Measurements from ENCODE around the gene LIM2. TPM values are rescaled to one million over a fixed set of nuclear protein-coding genes. Genes with fewer than 3 reads are reported as not detected.

Gene LIM2
- total RNA-seq, 2 experiments from 2014 or later = not detected

DNA sequence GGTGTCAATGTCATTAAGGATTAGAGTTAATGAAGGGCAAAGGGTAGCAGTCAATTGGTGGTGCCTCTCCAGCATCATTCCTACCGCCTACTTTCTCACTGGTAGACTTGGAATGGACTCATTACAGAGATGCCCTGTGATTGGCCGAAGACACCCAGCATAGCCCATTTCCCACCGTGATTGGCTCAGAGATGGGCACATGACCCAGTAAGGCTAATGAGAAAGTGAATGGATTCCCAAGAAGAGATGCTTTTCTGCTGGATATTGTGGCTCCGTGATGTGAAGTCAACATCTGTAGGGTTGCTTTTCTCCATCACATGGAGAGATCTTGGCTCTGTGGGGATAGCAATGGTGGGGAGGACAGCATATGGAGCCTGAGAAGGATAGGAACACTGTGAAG is 57.4 kb downstream of the LIM2 start:
- no peak overlapping the region for H3K4me2 ChIP-seq (ENCODE audit: low read length)
- no peak for DNase-seq (ENCODE audit: low spot score)
- ChIA-PET POLR2A (no interaction called here), CTCF (ENCODE audit: unreplicated experiment) (no interaction called here)
- no TSS peak for BruUV-seq (replicated peaks)
- no peaks in the 10 kb centered on the region for H3K79me2 ChIP-seq (ENCODE audit: insufficient read depth, low read depth, low read length)
- TF ChIP-seq, protein P1, sequence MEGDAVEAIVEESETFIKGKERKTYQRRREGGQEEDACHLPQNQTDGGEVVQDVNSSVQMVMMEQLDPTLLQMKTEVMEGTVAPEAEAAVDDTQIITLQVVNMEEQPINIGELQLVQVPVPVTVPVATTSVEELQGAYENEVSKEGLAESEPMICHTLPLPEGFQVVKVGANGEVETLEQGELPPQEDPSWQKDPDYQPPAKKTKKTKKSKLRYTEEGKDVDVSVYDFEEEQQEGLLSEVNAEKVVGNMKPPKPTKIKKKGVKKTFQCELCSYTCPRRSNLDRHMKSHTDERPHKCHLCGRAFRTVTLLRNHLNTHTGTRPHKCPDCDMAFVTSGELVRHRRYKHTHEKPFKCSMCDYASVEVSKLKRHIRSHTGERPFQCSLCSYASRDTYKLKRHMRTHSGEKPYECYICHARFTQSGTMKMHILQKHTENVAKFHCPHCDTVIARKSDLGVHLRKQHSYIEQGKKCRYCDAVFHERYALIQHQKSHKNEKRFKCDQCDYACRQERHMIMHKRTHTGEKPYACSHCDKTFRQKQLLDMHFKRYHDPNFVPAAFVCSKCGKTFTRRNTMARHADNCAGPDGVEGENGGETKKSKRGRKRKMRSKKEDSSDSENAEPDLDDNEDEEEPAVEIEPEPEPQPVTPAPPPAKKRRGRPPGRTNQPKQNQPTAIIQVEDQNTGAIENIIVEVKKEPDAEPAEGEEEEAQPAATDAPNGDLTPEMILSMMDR (conservative IDR thresholded peaks at IDR 0.05; ENCODE audit: low read length) = no peak
- TF ChIP-seq EZH2phosphoT487 (IDR thresholded peaks at IDR 0.05; ENCODE audit: borderline replicate concordance, low read depth, low read length) = no peak
- no peaks in the 10 kb centered on the region for H3K9me3 ChIP-seq (ENCODE audit: low read length)
- no peaks in the 10 kb centered on the region for H3K4me1 ChIP-seq (ENCODE audit: insufficient read depth, low read length, poor library complexity, severe bottlenecking)
- no peak overlapping the region for H2AFZ ChIP-seq (ENCODE audit: low read length)
- H3K9me2 ChIP-seq (ENCODE audit: insufficient read depth, low read length) = no peaks in the 10 kb centered on the region
- intact Hi-C loops (cut with micrococcal nuclease; ENCODE audit: unreplicated experiment) = loop anchor here (10.0 kb wide), 1 partner anchor 324 kb away; no protein-coding TSS in a partner anchor
- no peak overlapping the region for H3K27ac ChIP-seq (ENCODE audit: low read depth, low read length, poor library complexity, severe bottlenecking)
- no peaks in the 10 kb centered on the region for H4K20me1 ChIP-seq (ENCODE audit: insufficient read depth, low read length)
- no peaks in the 10 kb centered on the region for H3K36me3 ChIP-seq (ENCODE audit: insufficient read depth, low read length)
- no peak overlapping the region for H3K4me3 ChIP-seq (ENCODE audit: low read depth, low read length, poor library complexity, severe bottlenecking)

Other genes with a start within 250 kb of the LIM2 start
- not detected in 2 replicates for gene SIGLEC7, start 245.7 kb downstream of the LIM2 start, total RNA-seq (2014; rRNA removed; shearing (Covaris generic))
- gene SIGLEC7, start 245.7 kb downstream of the LIM2 start, total RNA-seq (2022) = not detected in 2 replicates
- gene CD33, start 162.9 kb downstream of the LIM2 start, total RNA-seq (2014; rRNA removed; shearing (Covaris generic)) = not detected in 2 replicates
- gene CD33, start 162.9 kb downstream of the LIM2 start, total RNA-seq (2022) = not detected in 2 replicates
- gene SIGLECL1, start 136.9 kb downstream of the LIM2 start, total RNA-seq (2014; rRNA removed; shearing (Covaris generic)) = not detected in 2 replicates
- gene SIGLECL1, start 136.9 kb downstream of the LIM2 start, total RNA-seq (2022) = not detected in 2 replicates
- not detected in 2 replicates for gene IGLON5, start 76.3 kb downstream of the LIM2 start, total RNA-seq (2014; rRNA removed; shearing (Covaris generic))
- gene IGLON5, start 76.3 kb downstream of the LIM2 start, total RNA-seq (2022) = not detected in 2 replicates
- 0.09 and 0.72 TPM in 2 replicates for gene VSIG10L, start 45.8 kb downstream of the LIM2 start, total RNA-seq (2014; rRNA removed; shearing (Covaris generic))
- 1.6 and 2.3 TPM in 2 replicates for gene VSIG10L, start 45.8 kb downstream of the LIM2 start, total RNA-seq (2022)
- gene ETFB, start 21.6 kb downstream of the LIM2 start, total RNA-seq (2014; rRNA removed; shearing (Covaris generic)) = 58.2 and 64.1 TPM in 2 replicates
- 58.5 and 71.6 TPM in 2 replicates for gene ETFB, start 21.6 kb downstream of the LIM2 start, total RNA-seq (2022)
- gene CLDND2, start 19.0 kb downstream of the LIM2 start, total RNA-seq (2014; rRNA removed; shearing (Covaris generic)) = not detected in 2 replicates
- gene CLDND2, start 19.0 kb downstream of the LIM2 start, total RNA-seq (2022) = 1.4 and 1.9 TPM in 2 replicates
- gene NKG7, start 15.3 kb downstream of the LIM2 start, total RNA-seq (2014; rRNA removed; shearing (Covaris generic)) = not detected in 2 replicates
- not detected in 2 replicates for gene NKG7, start 15.3 kb downstream of the LIM2 start, total RNA-seq (2022)
- not detected in 2 replicates for gene C19orf84, start 2.6 kb upstream of the LIM2 start, total RNA-seq (2014; rRNA removed; shearing (Covaris generic))
- not detected in 2 replicates for gene C19orf84, start 2.6 kb upstream of the LIM2 start, total RNA-seq (2022)
- 20.7 and 25.2 TPM in 2 replicates for gene SIGLEC10, start 29.7 kb upstream of the LIM2 start, total RNA-seq (2014; rRNA removed; shearing (Covaris generic))
- gene SIGLEC10, start 29.7 kb upstream of the LIM2 start, total RNA-seq (2022) = 23.3 and 26.6 TPM in 2 replicates
- gene SIGLEC8, start 70.5 kb upstream of the LIM2 start, total RNA-seq (2014; rRNA removed; shearing (Covaris generic)) = not detected in 2 replicates
- gene SIGLEC8, start 70.5 kb upstream of the LIM2 start, total RNA-seq (2022) = not detected in 2 replicates
- not detected in 2 replicates for gene CEACAM18, start 90.6 kb upstream of the LIM2 start, total RNA-seq (2014; rRNA removed; shearing (Covaris generic))
- gene CEACAM18, start 90.6 kb upstream of the LIM2 start, total RNA-seq (2022) = not detected in 2 replicates
- not detected in 2 replicates for gene SIGLEC12, start 113.8 kb upstream of the LIM2 start, total RNA-seq (2014; rRNA removed; shearing (Covaris generic))
- not detected in 2 replicates for gene SIGLEC12, start 113.8 kb upstream of the LIM2 start, total RNA-seq (2022)
- gene SIGLEC6, start 143.7 kb upstream of the LIM2 start, total RNA-seq (2014; rRNA removed; shearing (Covaris generic)) = not detected in 2 replicates
- gene SIGLEC6, start 143.7 kb upstream of the LIM2 start, total RNA-seq (2022) = not detected in 2 replicates
- 3.5 and 4.7 TPM in 2 replicates for gene ZNF175, start 183.3 kb upstream of the LIM2 start, total RNA-seq (2014; rRNA removed; shearing (Covaris generic))
- 10.4 and 13.4 TPM in 2 replicates for gene ZNF175, start 183.3 kb upstream of the LIM2 start, total RNA-seq (2022)
- not detected in 2 replicates for gene SIGLEC5, start 242.4 kb upstream of the LIM2 start, total RNA-seq (2014; rRNA removed; shearing (Covaris generic))
- gene SIGLEC5, start 242.4 kb upstream of the LIM2 start, total RNA-seq (2022) = not detected in 2 replicates